DMS53 treated with DMSO at 0.1 percent for 48 hours (cell line): Measurements from ENCODE around the gene MCL1.

ENCODE experiments used
- DNase-seq: peaks from one replicate; lab custom pipeline; 2025; ENCODE audit not compliant: unreplicated experiment; lab: John Stamatoyannopoulos, UW

Gene MCL1

DNA sequence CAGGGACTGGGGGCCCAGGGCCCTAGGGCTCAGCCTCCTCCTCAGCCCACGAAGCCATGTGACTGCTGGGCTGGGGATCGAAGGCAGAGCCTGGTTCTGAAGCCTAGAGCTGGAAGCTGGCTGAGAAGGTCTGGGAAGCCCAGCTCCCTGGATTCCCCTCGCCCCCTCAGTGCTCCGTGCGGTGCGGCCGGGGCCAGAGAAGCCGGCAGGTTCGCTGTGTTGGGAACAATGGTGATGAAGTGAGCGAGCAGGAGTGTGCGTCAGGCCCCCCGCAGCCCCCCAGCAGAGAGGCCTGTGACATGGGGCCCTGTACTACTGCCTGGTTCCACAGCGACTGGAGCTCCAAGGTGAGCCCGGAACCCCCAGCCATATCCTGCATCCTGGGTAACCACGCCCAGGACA is 21.1 kb downstream of the MCL1 start:
- no peak for DNase-seq

DNA sequence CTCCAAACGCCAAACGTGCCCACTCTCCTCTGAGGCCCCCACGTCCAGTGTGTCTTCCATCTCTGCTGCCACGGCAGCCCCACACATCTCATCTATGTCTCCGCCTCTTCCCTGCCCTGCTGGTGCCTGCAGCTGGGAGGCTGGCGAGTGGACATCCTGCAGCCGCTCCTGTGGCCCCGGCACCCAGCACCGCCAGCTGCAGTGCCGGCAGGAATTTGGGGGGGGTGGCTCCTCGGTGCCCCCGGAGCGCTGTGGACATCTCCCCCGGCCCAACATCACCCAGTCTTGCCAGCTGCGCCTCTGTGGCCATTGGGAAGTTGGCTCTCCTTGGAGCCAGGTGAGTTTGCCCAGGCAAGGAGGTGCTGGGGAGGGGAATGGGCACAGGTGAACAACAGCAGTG is 21.6 kb downstream of the MCL1 start:
- DNase-seq, result no peak

DNA sequence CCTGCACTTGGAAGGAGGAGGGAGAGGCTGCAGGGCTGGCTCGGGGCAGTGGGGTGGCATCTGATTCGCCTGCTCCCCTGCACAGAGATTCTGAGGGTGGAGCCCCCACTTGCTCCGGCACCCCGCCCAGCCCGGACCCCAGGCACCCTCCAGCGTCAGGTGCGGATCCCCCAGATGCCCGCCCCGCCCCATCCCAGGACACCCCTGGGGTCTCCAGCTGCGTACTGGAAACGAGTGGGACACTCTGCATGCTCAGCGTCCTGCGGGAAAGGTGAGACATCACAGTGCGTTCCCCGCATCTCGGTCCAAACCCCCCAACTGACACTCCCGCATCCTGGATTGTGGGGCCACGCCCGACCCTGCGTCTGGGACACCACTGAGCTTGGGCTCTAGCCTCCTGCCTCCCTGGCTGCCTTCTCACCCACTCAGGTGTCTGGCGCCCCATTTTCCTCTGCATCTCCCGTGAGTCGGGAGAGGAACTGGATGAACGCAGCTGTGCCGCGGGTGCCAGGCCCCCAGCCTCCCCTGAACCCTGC is 22.3 kb downstream of the MCL1 start:
- DNase-seq, result no peak

DNA sequence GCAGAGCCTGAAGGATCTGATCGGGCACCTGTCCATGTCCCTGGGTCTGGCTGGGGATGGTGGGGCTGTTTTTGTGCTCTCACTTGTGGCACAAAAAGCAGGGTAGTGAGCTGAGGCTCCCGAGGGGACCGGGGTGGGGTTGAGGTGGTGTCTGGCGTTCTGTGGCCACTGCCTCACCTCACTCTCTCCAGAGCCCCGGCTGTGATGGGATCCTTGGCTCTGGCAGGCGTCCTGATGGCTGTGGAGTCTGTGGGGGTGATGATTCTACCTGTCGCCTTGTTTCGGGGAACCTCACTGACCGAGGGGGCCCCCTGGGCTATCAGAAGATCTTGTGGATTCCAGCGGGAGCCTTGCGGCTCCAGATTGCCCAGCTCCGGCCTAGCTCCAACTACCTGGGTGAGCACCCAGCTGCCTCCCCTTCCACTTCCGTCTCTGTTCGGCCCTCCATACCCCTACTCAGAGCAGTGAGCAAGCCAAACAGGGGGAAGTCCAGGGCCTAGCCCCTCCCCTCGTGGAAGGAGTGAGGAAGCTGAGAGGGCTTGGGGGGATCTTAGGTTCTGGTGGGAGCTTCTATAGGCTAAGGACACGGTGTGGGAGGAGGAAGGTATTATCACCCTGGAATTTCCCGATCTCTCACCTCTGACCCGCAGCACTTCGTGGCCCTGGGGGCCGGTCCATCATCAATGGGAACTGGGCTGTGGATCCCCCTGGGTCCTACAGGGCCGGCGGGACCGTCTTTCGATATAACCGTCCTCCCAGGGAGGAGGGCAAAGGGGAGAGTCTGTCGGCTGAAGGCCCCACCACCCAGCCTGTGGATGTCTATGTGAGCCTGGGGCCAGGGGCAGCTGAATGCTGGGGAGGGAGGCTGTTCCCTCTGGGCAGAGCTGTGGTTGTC is 23.2 kb downstream of the MCL1 start:
- no peak for DNase-seq

DNA sequence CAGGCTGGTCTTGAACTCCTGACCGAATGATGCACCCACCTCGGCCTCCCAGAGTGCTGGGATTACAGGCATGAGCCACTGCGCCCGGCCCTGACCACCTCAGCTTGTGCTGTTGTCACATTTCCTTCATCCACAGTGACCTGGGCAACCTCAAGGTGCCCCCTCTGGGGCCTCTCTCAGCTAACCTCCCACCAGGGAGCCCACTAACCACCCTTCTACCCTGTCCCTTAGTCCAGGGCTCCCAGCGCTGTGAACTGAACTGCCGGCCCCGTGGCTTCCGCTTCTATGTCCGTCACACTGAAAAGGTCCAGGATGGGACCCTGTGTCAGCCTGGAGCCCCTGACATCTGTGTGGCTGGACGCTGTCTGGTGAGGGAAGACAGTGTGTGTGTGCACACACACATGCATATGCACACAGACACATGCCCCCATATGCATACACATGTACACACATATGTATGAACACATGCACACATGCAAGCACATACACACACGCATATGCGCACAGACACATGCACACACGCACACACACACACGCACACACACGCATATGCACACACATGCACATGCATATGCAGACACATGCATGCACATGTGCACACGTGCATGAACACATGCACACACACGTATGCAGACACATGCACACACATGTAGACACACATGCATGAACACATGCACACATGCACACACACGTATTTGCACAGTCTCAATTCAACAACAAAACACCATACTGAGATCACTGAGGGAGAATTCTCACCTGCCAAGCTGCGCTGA is 24.0 kb downstream of the MCL1 start:
- DNase-seq, result no peak

DNA sequence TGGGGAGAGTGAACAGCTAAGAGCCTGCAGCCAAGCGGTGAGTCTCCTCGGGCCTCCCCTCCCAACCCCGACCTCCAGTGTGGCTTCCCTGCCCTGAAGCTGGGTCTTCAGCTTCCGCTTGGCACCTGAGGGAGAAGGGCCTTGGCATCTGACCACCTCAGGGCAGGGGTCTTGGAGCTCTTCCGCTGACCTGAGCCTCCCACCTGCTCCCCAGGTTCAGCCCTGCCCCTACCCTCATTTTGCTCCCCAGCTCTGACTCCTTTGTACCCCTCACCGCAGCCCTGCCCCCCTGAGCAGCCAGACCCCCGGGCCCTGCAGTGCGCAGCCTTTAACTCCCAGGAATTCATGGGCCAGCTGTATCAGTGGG is 25.3 kb downstream of the MCL1 start:
- DNase-seq, result no peak

DNA sequence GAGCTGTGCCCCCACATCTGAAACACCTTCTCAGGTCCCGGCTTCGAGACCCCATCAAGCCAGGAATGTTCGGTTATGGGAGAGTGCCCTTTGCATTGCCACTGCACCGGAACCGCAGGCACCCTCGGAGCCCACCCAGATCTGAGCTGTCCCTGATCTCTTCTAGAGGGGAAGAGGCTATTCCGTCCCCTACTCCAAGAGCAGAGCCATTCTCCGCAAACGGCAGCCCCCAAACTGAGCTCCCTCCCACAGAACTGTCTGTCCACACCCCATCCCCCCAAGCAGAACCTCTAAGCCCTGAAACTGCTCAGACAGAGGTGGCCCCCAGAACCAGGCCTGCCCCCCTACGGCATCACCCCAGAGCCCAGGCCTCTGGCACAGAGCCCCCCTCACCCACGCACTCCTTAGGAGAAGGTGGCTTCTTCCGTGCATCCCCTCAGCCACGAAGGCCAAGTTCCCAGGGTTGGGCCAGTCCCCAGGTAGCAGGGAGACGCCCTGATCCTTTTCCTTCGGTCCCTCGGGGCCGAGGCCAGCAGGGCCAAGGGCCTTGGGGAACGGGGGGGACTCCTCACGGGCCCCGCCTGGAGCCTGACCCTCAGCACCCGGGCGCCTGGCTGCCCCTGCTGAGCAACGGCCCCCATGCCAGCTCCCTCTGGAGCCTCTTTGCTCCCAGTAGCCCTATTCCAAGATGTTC is 25.9 kb downstream of the MCL1 start:
- no peak for DNase-seq

DNA sequence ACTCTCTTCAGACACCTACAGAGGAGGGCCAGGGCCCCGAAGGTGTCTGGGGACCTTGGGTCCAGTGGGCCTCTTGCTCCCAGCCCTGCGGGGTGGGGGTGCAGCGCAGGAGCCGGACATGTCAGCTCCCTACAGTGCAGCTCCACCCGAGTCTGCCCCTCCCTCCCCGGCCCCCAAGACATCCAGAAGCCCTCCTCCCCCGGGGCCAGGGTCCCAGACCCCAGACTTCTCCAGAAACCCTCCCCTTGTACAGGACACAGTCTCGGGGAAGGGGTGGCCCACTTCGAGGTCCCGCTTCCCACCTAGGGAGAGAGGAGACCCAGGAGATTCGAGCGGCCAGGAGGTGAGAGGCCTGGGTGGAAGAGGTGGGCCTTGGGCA is 26.5 kb downstream of the MCL1 start:
- DNase-seq, result no peak

DNA sequence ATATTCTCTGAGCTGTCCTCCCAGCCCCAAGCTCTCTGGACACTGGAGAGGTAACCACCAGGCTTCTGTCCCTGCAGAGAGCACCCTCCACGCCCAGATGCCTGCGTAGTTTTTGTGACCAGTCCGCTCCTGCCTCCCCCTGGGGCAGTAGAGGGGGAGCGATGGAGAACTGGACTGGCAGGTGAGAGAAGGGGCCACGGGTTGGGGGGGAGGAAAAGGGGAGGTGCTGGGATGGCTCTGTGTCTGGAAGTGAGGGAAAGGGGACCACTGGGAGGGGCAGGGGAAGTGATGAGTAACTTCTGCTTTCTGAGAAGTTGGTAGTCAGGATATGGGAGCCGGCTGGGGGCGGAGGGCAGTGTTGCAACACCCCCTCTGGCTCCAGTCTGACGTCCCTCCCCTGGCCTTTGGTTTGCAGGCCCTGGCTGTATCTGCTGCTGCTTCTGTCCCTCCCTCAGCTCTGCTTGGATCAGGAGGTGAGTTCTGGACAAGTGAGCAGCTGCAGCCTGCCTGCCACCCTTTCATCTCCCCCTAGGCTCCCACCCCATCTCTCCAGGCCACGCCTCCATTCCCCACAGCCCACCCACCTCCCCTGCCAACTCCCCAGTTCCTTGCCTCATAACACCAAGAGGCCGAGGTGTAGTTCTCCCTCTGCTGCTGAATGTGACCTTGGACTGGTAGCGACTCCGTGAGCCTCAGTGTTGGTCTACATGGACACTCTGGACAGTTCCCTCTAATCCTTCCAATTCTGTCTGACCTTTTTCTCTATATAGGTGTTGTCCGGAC is 27.1 kb downstream of the MCL1 start:
- DNase-seq, result no peak

DNA sequence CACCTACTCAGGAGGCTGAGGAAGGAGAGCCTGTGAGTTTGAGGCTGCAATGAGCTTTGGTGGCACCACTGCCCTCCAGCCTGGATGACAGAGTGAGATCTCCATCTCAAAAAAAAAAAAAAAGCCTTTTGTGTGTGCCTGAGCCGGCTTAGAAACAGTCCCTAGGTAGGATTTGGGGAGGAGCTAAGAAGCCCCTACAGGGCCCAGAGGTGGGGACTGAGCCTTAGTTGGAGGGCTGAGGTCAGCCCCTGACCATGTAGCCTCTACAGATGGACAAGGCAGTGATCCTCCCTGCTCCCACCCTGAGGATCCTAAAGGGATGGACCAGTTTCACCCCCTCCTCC is 27.7 kb downstream of the MCL1 start:
- no peak for DNase-seq

DNA sequence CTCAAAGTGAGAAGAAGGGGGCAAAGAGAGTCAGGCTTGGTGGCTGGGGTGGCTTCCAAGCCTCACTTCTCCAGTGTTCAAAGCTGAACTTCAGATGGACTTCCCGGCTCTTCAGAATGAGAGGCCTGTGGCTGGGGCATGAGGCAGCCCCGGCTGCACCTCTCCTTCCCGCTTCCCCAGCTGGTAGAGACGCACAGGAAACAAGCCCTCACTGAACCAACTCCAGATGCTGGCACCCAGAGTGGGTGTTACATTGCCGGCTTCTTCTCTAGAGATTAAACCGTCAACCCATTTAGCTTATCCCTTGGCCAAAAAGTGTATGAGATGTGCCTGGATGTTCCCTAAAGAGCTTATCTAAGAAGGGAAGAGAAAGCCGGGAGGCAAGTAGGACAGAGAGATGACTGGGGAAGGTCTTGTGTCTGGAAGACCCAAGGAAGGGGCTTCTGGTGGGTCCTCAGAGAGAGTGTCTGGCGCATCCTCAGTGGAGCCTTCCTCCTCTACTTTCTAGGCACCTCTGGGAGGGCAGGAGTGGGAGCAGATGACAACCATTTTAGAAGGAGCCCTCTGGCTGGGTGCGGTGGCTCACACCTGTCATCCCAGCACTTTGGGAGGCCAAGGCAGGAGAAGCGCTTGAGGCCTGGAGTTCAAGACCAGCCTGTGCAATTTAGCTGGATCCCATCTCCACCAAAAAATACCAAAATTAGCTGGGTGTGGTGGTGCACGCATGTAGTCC is 28.2 kb downstream of the MCL1 start:
- no peak for DNase-seq

DNA sequence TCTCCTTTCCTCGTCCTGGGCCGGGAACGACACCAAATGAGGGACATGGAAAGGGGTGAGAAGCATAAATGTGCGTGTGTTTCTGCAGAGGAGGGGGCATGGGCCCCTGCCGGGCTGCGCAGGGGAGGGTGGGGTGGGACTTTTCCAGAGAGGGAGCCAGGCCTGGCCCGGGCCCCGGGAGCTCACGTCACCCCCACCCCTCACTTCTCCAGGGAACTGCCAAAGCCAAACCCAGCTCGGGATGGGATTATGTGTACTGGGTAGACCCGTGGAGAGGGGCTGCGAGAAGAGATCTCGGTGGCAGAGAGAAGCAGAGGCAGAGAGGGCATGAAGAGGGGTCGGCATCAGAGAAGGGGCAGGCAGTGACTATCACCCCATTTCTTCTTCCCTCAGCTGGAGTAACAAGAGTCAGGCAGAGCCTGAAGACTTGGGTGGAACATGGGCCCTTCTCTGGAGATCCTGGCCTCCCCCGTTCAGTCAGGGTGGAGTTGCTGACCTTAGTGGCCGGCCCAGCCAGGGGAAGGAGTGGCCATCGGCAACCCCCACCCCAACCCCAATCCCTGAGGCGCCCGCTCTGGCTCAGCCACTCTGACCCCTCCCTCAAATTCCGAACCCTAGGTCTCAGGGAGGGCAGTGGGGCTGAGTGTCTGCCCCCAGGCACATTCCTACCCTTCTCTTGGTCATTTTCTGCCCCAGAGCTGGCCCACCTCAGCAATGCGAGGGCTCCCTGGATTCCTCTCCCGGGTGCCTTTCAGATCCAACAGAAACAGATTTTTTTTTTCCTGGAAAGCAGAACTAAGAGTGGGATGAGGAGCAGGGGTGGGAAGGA is 29.0 kb downstream of the MCL1 start:
- DNase-seq, result no peak

DNA sequence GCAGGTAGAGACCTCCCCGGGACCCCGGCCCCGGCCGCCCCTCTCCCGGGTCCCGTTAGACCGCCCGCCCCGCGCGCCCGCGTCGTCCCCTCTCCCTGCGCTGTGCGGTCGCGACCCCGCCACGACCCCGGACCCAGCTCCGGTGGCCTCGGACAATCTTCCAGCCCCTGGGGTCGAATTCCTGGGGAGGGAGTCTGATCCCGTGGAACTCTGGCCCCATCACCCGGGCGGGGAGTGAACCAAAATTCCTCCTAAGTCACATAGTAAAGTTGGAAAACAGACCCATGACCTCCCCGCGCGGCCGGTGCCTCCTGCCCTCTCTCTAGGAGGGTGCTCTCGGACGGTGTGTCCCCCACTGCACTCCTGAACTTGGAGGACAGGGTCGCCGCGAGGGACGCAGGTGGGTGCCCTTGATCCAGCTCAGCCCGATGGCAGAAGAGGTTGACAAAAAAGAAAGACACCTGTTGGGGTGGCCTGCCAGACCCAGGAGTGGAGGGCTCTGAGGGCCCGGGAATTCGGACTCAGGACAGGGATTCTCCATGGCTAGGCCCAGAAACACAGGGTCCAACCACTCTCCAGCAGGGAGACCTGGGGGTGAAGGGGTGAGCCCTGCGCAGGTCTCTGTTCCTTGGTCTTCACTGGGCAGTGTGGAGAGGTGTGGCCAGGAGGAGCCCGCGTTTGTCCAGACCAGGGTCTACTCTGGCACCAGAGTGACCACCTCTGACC is 29.8 kb downstream of the MCL1 start:
- DNase-seq, result no peak

DNA sequence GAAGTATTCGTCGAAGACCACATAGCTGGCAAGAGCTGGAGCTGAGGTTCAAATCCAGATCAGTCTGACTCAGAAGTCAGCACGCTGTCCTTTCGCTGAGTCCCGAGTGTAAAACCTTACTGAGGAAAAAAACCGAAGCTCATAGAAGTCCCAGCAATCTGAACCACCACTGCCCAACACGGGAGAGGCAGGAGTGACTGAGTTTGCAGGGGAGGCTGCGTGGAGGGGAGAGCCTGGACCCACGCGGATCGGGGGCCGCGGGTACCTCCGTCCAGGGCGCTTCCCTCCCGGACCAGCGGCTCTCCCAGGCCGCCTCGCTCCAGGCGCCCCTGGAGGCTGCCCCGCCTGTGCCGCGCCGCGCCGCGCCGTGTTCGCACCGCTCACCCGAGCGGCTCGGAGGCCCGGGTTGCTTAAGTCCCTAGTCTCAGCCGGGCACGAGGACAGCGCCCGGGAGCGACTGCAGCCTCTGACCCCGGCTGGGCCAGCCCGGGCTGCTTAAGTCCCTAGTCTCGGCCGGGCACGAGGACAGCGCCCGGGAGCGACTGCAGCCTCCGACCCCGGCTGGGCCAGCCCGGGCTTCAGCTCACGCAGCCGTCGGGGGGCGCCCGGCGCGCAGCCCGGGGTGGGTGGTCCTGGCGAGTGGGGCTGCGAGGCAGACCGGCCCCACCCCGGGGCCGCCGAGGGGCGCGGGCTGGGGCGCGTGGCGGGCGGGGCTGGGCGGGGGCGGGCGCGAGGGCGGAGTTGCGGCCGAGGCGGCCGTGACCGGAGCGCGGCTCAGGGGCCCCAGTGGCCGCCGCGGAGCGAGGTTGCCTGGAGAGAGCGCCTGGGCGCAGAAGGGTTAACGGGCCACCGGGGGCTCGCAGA is 30.5 kb downstream of the MCL1 start, which contains the start of gene ADAMTSL4:
Gene ADAMTSL4, plus strand, starts transcription at position 777 of the 864 bp plus-strand sequence. CDS start 2,881 bp downstream, outside the sequence.
- DNase-seq, result peak; percentile 43

DNA sequence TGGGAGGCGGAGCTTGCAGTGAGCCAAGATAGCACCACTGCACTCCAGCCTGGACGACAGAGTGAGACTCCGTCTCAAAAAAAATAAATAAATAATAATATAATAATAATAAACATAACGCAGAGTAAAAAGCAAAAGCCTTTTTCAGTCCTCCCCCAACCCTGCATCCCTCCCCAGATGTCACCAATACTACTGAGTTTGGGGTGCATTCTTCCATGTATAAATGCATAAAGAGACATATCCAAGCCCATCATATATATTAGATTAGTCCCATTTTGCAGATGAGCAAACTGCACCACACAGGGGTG is 31.1 kb downstream of the MCL1 start:
- DNase-seq, result no peak

DNA sequence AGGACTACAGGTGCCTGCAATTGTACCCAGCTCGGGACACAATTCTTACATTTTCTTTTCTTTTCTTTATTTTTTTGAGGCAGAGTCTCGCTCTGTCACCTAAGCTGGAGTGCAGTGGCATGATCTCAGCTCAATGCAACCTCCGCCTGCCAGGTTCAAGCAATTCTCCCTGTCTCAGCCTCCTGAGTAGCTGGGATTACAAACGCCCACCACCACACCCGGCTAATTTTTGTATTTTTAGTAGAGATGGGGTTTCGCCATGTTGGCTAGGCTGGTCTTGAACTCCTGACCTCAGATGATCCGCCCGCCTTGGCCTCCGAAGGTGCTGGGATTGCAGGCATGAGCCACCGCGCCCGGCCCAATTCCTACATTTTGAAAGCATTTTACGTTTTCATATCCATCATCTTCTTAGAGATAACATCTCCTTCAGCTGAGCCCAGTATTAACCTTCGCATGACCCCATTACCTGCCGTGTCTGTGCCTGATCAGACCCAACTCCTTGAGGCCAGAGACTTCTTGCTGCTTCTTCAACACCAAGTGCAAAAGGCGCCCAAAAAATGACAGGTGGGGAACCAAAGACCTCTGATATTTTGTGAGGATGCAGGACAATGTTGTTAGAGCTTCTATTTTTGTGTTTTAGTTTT is 33.0 kb downstream of the MCL1 start:
- DNase-seq, result no peak

DNA sequence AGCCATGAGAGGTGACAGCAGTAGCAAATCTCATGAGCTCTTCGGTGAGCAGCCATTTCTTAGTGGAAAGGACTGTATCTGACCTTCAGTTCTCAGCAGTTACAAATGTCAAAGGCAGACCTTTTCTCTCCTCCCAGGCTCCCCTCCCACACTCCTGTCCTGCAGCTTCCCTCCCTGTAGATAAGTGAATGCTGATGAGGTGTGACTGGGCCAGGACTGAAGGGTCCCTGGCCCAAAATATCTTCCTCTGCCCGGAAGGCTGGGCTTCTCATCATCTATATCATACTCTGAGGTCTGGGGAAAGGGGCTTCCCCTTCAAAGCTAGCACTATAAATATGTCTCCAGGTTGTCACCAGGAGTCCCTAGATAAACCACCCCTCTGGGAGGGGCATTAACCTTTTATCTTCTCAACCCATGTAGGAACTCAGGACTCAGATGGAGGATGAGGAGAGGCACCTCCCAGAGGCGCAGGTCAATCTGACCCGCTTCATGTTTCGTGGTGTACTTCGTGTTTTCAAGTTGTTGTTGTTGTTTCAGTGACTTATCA is 33.9 kb downstream of the MCL1 start:
- no peak for DNase-seq
